GM18505 (cell line): ENCODE data around the gene BICD1.
"Not testable (repeated sequence)": the region's sequence is repeated elsewhere in the genome, so short reads cannot be mapped to it uniquely, and the experiment has no call there.

Experiments
- ATAC-seq: cut with Tn5 transposase; IDR thresholded peaks from one replicate; pipeline ENCODE4 v1.9.1; 2021; ENCODE audit not compliant: unreplicated experiment
- POLR2A ChIP-seq: IDR thresholded peaks from 4 replicates; pipeline ENCODE4 v1.6.1; 2011; ENCODE audit warnings: borderline replicate concordance; ENCODE audit not compliant: insufficient read depth, insufficient read length; ENCODE audit errors: extremely low read depth

The BICD1 gene

DNA sequence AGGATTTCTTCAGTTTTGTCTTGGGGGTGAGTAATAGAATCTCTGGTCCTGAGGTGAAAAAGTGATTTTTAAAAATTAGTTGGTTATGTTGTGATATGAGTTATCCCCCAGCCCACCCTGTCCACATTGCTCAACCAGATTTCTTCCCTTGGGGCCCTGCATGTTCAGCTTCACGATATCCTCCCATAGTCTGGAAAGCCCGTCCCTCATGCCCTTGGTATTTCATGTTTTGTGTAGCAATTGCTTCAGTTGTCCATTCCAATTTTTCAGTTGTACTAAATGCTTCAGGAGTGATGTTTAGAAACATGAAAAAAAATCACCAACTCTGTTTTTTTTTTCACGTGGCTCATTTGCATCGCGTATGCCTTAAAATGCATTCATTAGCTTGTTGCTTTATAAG, 17.5 kb upstream of the BICD1 start:
- no peak for ATAC-seq
- no peak for TF ChIP-seq POLR2A

DNA sequence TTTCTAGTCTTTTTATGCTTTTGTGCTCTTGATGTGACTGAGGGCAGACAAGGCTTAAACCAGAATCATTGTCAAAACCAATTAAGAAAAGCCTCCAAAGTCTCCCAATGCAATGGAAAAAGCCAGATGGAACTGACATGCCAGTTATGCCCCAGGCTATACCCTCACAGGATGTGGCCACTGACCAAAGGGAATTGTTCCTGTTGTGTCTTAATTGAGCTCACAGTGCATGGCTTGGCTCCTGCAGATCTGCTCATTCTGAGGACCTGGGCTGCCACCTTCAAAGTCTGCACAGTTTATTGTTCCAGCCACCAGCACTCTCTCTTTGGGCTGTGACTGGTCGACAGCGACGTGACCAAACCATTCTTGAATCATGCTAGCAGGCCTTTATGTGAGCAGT, 17.1 kb upstream of the BICD1 start:
- no peak for TF ChIP-seq POLR2A
- no peak for ATAC-seq

DNA sequence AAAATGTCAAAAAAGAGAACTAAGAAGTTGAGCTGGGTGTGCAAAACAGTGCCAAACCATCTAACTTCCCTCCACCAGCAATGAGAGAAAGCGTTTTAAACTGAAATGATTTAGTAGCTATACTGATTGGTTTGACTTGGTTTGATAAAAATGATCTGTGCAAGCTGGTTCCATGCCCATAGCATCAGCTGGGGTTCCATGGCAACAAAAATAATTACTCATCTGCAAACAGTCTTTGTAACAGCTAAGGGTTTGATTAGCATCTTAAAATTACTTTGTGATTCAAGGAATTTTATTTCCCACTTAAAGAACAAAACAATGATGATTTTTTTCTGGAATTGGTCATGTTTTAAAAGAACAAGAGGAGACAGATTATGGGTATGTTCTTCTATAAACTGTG, 15.0 kb upstream of the BICD1 start:
- ATAC-seq = no peak
- TF ChIP-seq POLR2A = no peak

DNA sequence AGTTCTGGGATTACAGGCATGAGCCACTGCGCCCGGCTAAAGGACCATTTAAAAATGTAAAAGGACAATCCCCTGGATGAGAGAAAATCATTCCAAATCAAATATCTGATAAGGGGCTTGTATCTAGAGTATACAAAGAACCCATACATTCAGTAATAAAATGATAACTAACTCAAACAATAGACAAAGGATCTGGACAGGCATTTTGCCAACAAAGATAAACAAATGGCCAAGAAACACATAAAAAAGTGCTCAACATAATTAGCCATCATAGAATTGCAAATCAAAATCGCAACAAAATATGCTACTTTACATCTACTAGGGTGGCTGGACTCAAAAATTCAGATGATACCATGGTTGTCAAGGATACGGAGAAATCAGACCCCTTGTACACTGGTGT, 8.5 kb upstream of the BICD1 start:
- TF ChIP-seq POLR2A = no peak
- ATAC-seq = no peak

DNA sequence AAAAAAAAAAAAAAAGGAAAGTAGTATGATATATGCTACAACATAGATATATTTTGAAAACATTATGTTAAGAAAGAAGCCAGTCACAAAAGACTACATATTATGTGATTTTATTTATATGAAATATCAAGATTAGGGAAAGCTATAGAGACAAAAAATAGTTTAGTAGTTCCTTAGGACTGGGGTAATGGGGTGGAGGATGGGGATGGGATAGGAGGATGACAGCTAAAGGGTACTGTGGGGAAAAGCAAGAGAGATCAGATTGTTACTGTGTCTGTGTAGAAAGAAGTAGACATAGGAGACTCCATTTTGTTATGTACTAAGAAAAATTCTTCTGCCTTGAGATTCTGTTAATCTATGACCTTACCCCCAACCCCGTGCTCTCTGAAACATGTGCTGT, 7.4 kb upstream of the BICD1 start:
- ATAC-seq = not testable (repeated sequence)

DNA sequence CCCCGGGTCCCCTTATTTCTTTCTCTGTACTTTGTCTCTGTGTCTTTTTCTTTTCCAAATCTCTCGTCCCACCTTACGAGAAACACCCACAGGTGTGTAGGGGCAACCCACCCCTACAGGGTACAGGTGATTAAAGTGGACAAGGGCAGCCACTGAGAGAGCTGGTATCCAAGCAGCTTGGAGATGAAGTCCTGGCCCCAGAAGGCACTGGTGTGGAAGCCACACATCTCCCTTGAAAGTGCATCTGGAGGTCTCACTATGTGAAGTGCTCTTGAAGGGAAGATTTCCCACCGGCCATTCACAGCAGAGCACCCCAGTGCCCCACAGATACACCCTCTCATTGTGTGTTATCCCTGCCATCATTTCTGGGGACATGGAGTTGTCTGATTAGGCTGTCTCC, 6.3 kb upstream of the BICD1 start:
- no peak for TF ChIP-seq POLR2A
- ATAC-seq = no peak

DNA sequence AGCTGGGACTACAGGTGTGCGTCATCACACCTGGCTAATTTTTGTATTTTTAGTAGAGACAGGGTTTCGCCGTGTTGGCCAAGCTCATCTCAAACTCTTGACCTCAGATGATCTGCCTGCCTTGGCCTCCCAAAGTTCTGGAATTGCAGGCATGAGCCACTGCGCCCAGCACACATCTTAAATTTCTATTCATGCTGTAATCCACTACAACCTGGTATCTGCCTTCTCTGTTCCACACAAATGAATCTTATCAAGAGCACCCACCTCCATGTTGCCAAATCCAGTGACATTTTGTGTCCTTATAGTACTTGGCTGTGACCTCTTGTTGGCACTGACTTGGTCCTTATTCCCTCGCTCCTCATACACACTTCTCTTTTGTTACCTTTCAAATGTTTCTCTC, 5.8 kb upstream of the BICD1 start:
- no peak for TF ChIP-seq POLR2A
- no peak for ATAC-seq

DNA sequence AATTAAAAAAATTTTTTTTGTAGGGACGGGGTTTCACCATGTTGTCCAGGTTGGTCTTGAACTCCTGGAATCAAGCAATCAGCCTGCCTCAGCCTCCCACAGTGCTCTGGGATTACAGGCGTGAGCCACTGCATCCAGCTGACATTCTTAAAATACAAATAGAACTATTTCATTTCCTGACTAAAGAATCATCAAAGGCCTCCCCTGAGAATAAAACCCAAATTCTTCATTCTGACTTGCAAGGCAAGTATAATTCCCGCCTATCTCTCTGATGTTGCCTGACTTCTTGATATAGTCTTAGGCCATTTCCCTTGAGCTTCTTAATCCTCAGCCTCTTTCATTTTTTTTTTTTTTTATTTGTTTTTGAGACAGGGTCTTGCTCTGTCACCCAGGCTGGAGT, 4.4 kb upstream of the BICD1 start:
- TF ChIP-seq POLR2A = no peak
- no peak for ATAC-seq

DNA sequence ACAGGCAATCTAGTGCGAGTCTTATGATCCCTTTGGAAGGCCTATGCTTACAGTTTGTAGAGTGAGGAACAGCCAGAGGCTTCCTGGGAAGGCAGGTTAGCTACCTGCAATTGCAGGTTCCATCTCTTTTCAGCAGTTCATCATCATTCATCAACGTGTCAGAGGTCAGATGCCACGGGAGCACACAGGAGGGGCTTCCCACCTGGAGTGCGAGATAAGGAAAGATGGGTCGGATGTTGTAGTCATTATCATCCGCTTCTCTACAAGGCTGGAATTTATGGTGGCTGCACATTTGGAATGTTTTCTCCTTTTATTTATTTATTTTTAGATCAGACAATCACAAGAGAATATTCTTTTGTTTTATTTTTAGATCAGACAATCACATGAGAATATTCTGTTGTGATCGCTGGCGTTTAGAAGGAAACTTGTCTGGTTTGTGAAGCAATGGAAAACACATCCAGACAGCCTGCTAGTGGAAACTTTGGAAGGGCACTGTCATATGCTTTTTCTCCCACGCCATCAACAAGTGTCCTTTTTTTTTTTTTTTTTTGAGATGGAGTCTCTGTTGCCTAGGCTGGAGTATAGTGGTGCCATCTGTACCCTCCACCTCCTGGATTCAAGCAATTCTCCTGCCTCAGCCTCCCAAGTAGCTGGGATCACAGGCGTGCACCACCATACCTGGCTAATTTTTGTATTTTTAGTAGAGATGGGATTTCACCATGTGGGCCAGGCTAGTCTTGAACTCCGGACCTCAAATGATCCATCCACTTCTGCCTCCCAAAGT, 1.9 kb upstream of the BICD1 start:
- ATAC-seq = no peak
- no peak for TF ChIP-seq POLR2A

DNA sequence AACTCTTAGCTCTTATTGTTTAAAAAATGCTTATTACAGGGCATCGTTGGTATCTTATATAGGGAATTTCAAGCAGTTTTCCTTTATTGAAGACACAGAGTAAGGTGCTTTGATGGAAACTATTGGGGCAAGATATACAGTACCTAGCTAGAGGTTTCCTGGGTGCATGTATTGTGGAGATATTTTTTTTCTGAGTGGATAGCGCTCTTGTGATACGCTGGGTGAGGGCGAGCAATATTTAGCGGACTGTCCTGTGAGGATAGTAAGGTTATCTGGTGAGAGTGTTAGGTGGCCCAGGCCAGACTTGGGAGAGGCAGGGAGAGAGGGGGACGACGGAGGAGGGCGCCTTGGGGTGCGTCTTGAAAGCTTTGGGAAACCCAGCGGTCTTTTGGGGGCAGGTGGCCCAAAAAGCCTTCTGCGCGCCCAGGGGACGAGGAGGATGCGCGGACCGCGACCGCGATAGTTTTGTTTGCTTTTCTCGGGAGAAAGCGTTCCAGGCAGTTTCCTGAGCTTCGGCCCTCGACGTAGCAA, 596 bp upstream of the BICD1 start:
- TF ChIP-seq POLR2A = no peak
- no peak for ATAC-seq

DNA sequence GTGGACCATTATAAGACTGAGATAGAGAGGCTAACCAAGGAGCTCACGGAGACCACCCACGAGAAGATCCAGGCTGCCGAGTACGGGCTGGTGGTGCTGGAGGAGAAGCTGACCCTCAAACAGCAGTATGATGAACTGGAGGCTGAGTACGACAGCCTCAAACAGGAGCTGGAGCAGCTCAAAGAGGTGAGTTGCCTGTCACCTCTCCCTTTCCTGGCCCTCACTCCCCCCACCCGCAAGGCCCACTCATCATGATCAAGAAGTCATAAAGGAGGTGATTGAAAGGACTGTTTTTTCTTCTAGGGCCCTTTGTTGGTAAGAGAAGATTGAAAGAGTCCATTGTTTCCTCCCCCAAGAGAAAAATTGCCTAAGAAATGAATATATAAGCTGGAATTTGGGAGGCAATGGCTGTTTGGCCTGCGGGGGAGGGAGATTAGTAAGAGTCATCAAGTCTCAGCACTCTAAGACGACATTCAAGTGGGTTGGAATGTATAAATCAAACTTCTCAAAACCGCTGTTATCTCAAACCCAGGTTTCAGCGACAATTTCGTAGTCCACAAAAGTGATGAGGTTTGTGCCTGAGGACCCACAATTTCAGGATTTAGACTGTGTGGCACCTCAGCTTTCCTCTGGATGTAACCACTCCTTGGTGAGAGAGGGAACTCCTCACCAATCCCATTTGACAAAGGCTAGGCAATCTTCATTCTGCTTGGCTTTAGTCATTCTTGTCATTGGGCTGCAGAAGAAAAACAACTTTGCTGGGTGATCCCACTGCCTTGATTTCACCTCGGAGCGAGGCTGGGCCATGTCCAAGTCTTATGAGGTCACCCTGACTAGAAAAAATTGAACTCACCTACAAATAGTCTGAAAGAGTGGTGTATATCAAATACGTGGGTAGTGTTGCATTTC, 966 bp downstream of the BICD1 start:
- peak; percentile 19 for TF ChIP-seq POLR2A
- peak; percentile 2 for ATAC-seq

DNA sequence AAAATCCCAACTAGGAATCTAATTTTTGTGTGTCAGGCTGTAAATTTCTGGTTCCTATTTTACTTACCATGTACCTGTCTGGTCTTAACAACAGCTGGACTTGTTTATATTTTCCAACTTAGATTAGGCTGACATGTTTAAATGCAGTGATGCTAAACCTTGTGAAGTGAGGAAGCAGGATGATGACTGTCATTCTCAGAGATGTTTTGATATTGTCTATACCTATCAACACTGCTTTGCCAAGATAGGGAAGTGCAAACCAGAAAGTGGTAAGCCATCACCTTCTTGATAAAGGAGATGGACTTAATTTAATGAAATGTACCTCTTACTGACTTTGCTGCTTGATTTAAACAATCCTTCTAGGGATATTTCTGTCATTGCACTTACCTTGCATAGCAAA, 2.1 kb downstream of the BICD1 start:
- no peak for TF ChIP-seq POLR2A
- no peak for ATAC-seq

DNA sequence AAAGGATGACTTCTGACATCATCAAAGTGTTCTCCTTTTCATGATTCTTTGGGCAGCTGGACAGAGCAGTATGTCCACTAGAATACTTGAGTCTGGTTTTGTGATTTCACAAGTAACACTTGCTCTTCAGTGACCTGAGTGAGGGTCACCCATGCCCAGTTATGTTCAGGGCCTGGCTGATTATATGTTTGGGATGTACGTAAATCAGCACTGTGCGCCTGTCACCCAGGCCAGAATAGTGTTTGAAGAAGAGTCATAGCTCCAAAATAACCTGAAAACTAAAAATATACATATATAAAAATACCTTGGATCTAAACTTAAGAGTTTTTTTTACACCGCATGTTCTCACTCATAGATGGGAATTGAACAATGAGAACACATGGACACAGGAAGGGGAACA, 3.8 kb downstream of the BICD1 start:
- ATAC-seq = no peak
- TF ChIP-seq POLR2A = no peak

DNA sequence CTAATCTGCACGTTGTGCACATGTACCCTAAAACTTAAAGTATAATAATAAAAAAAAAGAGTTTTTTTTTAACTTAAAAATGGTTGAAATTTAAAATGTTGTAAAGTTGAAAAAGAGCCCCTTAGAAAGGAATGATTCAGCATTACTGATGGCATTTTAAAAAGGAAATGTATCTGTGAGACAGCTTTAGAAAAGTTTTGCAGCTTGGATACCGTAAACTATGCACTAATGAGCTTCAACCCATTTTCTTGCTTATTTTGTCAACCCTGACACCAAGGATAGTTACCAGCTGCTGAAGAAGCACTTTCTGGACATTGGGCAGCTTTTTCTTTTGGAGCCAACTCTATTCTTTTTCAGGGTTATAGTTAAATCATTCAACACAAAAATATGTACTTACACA, 4.3 kb downstream of the BICD1 start:
- no peak for ATAC-seq
- no peak for TF ChIP-seq POLR2A
